ENCODE data around the gene KIF7.

GRCh38 chr15:89647191-89647851 is 7.9 kb downstream of the KIF7 start:
- no peak for TF ChIP-seq EZH2 (IDR thresholded peaks at IDR 0.05; ENCODE audit: low read length)
- peak; percentile 89 to 96 (median 94) for TF ChIP-seq CTCF (optimal IDR thresholded peaks at IDR 0.05 in 1 of 3, IDR thresholded peaks at IDR 0.05 in 1 of 3, conservative IDR thresholded peaks at IDR 0.05 in 1 of 3; ENCODE audit: extremely low read depth in 1 of 3, insufficient read depth in 2 of 3, low read length in 3 of 3)

All from keratinocyte (primary cell).